Measurements from ENCODE around the gene NUDT14.

Gene NUDT14

DNA sequence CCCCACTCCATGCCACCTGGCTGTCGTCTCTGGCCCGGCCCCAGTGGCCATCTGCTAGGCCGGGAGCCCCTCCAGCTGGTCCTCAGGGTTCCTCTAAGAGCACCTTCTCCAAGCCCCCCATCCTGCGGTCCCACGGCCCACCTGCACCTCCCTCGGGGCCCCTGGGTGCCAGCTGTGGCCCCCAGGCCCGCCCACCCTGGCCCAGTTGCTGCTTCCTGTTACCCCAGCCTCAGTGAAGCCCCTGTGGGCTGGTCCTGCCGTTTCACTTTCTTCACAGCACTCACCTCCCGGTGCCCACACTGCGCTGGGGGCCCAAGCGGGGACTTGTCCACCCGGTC, 27.6 kb upstream of the NUDT14 start:
- DNase-seq (ENCODE audit: low read depth): no peak

DNA sequence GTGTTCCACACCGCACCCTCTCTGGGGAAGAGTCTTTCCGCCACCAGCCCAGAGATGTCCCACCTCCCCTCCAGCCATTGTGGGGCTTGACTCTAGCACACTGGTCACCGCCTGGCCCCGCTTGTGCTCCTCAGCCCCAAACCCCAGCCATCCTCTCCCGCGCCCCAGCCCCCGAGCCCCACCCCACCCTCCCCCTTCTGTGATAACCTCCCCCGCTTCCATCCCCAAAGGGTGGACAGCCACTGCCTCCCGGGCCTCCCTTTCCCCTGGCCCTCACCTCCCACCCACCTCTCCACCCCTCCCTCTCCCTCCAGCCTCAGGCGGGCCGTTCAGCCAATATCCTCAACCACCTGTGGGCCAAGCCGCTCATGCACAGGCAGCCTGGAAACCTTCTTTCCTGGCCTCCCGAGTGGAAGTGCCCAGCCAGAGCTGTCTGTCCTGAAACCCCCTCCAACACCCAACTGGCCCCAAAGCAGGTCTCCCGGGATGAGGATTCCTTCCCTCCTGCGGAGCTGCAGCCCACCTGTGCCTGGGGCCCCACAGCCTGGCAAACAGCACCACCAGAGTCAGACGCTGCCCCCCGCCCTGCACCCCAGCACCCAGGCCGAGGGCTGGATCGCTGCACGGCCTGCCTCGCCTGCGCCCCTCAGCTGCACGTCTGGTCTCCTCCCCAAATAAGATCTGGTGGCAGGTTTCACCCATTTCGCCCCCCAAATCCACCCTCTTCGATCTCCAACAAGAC, 27.1 kb upstream of the NUDT14 start:
- TF ChIP-seq CTCF (conservative IDR thresholded peaks at IDR 0.05; ENCODE audit: low read length): no peak
- DNase-seq (ENCODE audit: low read depth): no peak
- H3K4me3 ChIP-seq (ENCODE audit: low read length): no peak overlapping the region

More for the DNA sequence above, 27.6 kb upstream of the NUDT14 start:
- H3K4me3 ChIP-seq (ENCODE audit: low read length): no peak overlapping the region
- TF ChIP-seq CTCF (conservative IDR thresholded peaks at IDR 0.05; ENCODE audit: low read length): no peak

DNA sequence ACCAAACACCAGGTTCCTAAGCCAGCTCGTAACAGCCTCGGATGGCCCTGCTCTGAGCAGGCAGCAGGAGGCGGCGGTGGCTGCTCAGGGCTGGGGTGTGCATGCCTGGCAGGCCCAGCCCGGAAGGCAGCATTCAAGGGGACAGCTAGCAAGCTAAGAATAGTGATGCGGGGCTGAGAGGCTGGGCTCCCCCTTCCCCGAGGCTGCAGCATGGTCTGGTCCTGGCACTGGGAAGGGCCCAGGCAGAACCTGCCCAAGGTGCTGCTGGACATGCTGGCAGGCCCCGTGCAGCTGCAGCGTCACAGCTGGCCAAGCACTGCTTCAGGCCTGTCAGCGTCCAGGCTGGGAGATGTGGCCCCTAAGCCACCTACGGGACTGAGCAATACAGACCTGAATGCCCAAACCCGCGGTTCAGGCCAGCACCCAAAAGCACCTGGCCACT, 26.4 kb upstream of the NUDT14 start:
- no peak overlapping the region for H3K4me3 ChIP-seq (ENCODE audit: low read length)
- TF ChIP-seq CTCF (conservative IDR thresholded peaks at IDR 0.05; ENCODE audit: low read length): no peak
- DNase-seq (ENCODE audit: low read depth): no peak

GRCh38 chr14:105206873-105207272, 25.8 kb upstream of the NUDT14 start:
- H3K4me3 ChIP-seq (ENCODE audit: low read length): no peak overlapping the region
- no peak for DNase-seq (ENCODE audit: low read depth)
- no peak for TF ChIP-seq CTCF (conservative IDR thresholded peaks at IDR 0.05; ENCODE audit: low read length)

GRCh38 chr14:105205673-105206208, 24.6 kb upstream of the NUDT14 start:
- TF ChIP-seq CTCF (conservative IDR thresholded peaks at IDR 0.05; ENCODE audit: low read length): no peak
- no peak overlapping the region for H3K4me3 ChIP-seq (ENCODE audit: low read length)
- no peak for DNase-seq (ENCODE audit: low read depth)

- TF ChIP-seq CTCF (conservative IDR thresholded peaks at IDR 0.05; ENCODE audit: low read length): no peak
- no peak overlapping the region for H3K4me3 ChIP-seq (ENCODE audit: low read length)
- no peak for DNase-seq (ENCODE audit: low read depth)
Observed at GRCh38 chr14:105204931-105205672, 24.0 kb upstream of the NUDT14 start.
